Trophoblast cell (in vitro differentiated cells and primary cell): ENCODE results near the gene DMXL1.

Source experiments
- DNase-seq, 2 donors: peaks; one replicate each; pipeline ENCODE4 v3.0.0-alpha.2; 2016
- H2AFZ ChIP-seq: 2 replicates; pipeline ENCODE4 v1.6.1; 2013; ENCODE audit warnings: low read length, moderate library complexity, mild to moderate bottlenecking; ENCODE audit not compliant: insufficient read depth, poor library complexity
- H2AK5ac ChIP-seq: 2 replicates; pipeline ENCODE4 v1.6.1; 2013; ENCODE audit warnings: mild to moderate bottlenecking, low read length
- H2BK120ac ChIP-seq: 2 replicates; pipeline ENCODE4 v1.6.1; 2013; ENCODE audit warnings: low read length, mild to moderate bottlenecking, moderate library complexity; ENCODE audit not compliant: insufficient read depth, poor library complexity
- H2BK12ac ChIP-seq: 2 replicates; pipeline ENCODE4 v1.6.1; 2013; ENCODE audit warnings: mild to moderate bottlenecking, low read length, moderate library complexity
- H2BK5ac ChIP-seq: 2 replicates; pipeline ENCODE4 v1.6.1; 2013; ENCODE audit warnings: low read length, low read depth, moderate library complexity, mild to moderate bottlenecking; ENCODE audit not compliant: poor library complexity
- H3K14ac ChIP-seq: 2 replicates; pipeline ENCODE4 v1.6.1; 2013; ENCODE audit warnings: mild to moderate bottlenecking, low read length
- H3K18ac ChIP-seq: 2 replicates; pipeline ENCODE4 v1.6.1; 2013; ENCODE audit warnings: mild to moderate bottlenecking, low read length
- H3K23ac ChIP-seq: 2 replicates; pipeline ENCODE4 v1.6.1; 2013; ENCODE audit warnings: low read length
- H3K27ac ChIP-seq: 2 replicates; pipeline ENCODE4 v1.5.1; 2013; ENCODE audit warnings: low read depth, mild to moderate bottlenecking, inconsistent platforms, low read length, moderate library complexity
- H3K27me3 ChIP-seq: 2 replicates; pipeline ENCODE4 v1.6.1; 2013; ENCODE audit warnings: inconsistent platforms, mild to moderate bottlenecking, low read length, moderate library complexity; ENCODE audit not compliant: insufficient read depth
- H3K36me3 ChIP-seq, 2 experiments: 1 replicate in 1 of 2; 2 replicates in 1 of 2; pipeline ENCODE4 v1.6.1; 2013; ENCODE audit warnings: low read length in 2 of 2, mild to moderate bottlenecking in 2 of 2, moderate library complexity in 1 of 2; ENCODE audit not compliant: insufficient read depth in 2 of 2, control insufficient read depth in 1 of 2
- H3K4ac ChIP-seq: 2 replicates; pipeline ENCODE4 v1.6.1; 2013; ENCODE audit warnings: low read depth, mild to moderate bottlenecking, low read length, moderate library complexity
- H3K4me1 ChIP-seq, 2 experiments: 1 replicate in 1 of 2; 2 replicates in 1 of 2; pipeline ENCODE4 v1.6.1; 2013; ENCODE audit warnings: low read length in 2 of 2, mild to moderate bottlenecking in 2 of 2, moderate library complexity in 1 of 2; ENCODE audit not compliant: insufficient read depth in 2 of 2, control insufficient read depth in 1 of 2
- H3K4me2 ChIP-seq: 2 replicates; pipeline ENCODE4 v1.6.1; 2013; ENCODE audit warnings: inconsistent platforms, mild to moderate bottlenecking, low read length, moderate library complexity
- H3K4me3 ChIP-seq: 2 replicates; pipeline ENCODE4 v1.5.1; 2013; ENCODE audit warnings: mild to moderate bottlenecking, low read depth, low read length, inconsistent platforms
- H3K79me1 ChIP-seq: one replicate; pipeline ENCODE4 v1.6.1; 2013; ENCODE audit warnings: low read length
- H3K79me2 ChIP-seq: 2 replicates; pipeline ENCODE4 v1.6.1; 2013; ENCODE audit warnings: low read length, mild to moderate bottlenecking; ENCODE audit not compliant: control insufficient read depth, insufficient read depth, poor library complexity
- H3K9ac ChIP-seq: 2 replicates; pipeline ENCODE4 v1.6.1; 2013; ENCODE audit warnings: mild to moderate bottlenecking, low read length
- H3K9me3 ChIP-seq: 2 replicates; pipeline ENCODE4 v1.6.1; 2013; ENCODE audit warnings: low read depth, mild to moderate bottlenecking, control low read depth, inconsistent platforms, low read length; ENCODE audit not compliant: insufficient read depth
- H4K12ac ChIP-seq: 2 replicates; pipeline ENCODE4 v1.6.1; 2013; ENCODE audit warnings: low read depth, mild to moderate bottlenecking, low read length, moderate library complexity
- H4K8ac ChIP-seq: 2 replicates; pipeline ENCODE4 v1.6.1; 2013; ENCODE audit warnings: low read depth, mild to moderate bottlenecking, low read length, moderate library complexity
- H4K91ac ChIP-seq: one replicate; pipeline ENCODE4 v1.6.1; 2013; ENCODE audit warnings: low read depth, mild to moderate bottlenecking, low read length, moderate library complexity
- whole genome bisulfite sequencing: extraction: QIAGEN DNeasy Blood & Tissue Kit; methylation state at CpG from one replicate; pipeline ENCODE4 v1.1.7; 2013; ENCODE audit warnings: missing lambda C conversion rate; ENCODE audit not compliant: insufficient read length, insufficient coverage; ENCODE audit errors: extremely low coverage; 5-methylcytosine and 5-hydroxymethylcytosine counted together

The DMXL1 gene

GRCh38 chr5:119291056-119291455 lies 220.2 kb downstream of the DMXL1 start:
- peak overlapping the region; percentile 34 for H3K9ac ChIP-seq
- no CpG with 5 or more reads among the region's 5 CpGs for WGBS

GRCh38 chr5:119291877-119292276 lies 221.0 kb downstream of the DMXL1 start:
- Histone ChIP-seq H3K9ac (no peak overlapping the region), H3K4me2 (peak overlapping the region; percentile 6), H3K4me1 (peaks cover 14 to 15% of the 10 kb centered on the region in 2 experiments), H3K79me1 (peaks cover 11% of the 10 kb centered on the region), H4K8ac (peak overlapping the region; percentile 33), H3K36me3 (no peaks in the 10 kb centered on the region), H3K4ac (peak overlapping the region; percentile 86), H3K23ac (no peak overlapping the region), H3K27me3 (no peaks in the 10 kb centered on the region), H3K14ac (no peak overlapping the region), H3K18ac (peak overlapping the region; percentile 86), H3K4me3 (no peak overlapping the region), H3K9me3 (no peaks in the 10 kb centered on the region), H2BK12ac (peak overlapping the region; percentile 84), H2BK5ac (peak overlapping the region; percentile 86), H4K91ac (peak overlapping the region; percentile 59), H2AK5ac (peak overlapping the region; percentile 79), H4K12ac (peak overlapping the region; percentile 14), H3K27ac (peak overlapping the region; percentile 62), H2AFZ (no peak overlapping the region), H2BK120ac (peak overlapping the region; percentile 80), H3K79me2 (no peaks in the 10 kb centered on the region)
- WGBS: no CpG with 5 or more reads among the region's 3 CpGs
- DNase-seq: no peak

More at GRCh38 chr5:119291056-119291455, 220.2 kb downstream of the DMXL1 start:
- Histone ChIP-seq H2AK5ac (no peak overlapping the region), H4K91ac (no peak overlapping the region), H3K4me3 (no peak overlapping the region), H3K27ac (no peak overlapping the region), H3K18ac (no peak overlapping the region), H4K8ac (no peak overlapping the region), H3K23ac (no peak overlapping the region), H3K79me1 (peaks cover 16% of the 10 kb centered on the region), H3K14ac (no peak overlapping the region), H3K36me3 (no peaks in the 10 kb centered on the region), H2BK120ac (no peak overlapping the region), H3K79me2 (no peaks in the 10 kb centered on the region), H2AFZ (no peak overlapping the region), H2BK12ac (no peak overlapping the region), H3K9me3 (no peaks in the 10 kb centered on the region), H3K4me1 (peaks cover 19 to 21% of the 10 kb centered on the region in 2 experiments), H4K12ac (no peak overlapping the region), H2BK5ac (no peak overlapping the region), H3K4me2 (no peak overlapping the region), H3K4ac (no peak overlapping the region), H3K27me3 (no peaks in the 10 kb centered on the region)
- no peak for DNase-seq

GRCh38 chr5:119292701-119293515 lies 222.0 kb downstream of the DMXL1 start:
- no peak overlapping the region for H2AK5ac ChIP-seq
- no peak overlapping the region for H3K27ac ChIP-seq
- no peak overlapping the region for H3K4ac ChIP-seq
- no peak overlapping the region for H2BK5ac ChIP-seq
- no CpG with 5 or more reads among the region's 3 CpGs for WGBS
- H4K12ac ChIP-seq: no peak overlapping the region
- H3K14ac ChIP-seq: no peak overlapping the region
- no peak overlapping the region for H4K8ac ChIP-seq
- H3K79me2 ChIP-seq: no peaks in the 10 kb centered on the region
- H3K4me1 ChIP-seq: peaks cover 14% of the 10 kb centered on the region in 2 experiments
- H2BK120ac ChIP-seq: no peak overlapping the region
- H3K4me2 ChIP-seq: no peak overlapping the region
- no peak overlapping the region for H2BK12ac ChIP-seq
- H2AFZ ChIP-seq: no peak overlapping the region
- H3K79me1 ChIP-seq: peaks cover 10% of the 10 kb centered on the region
- H3K4me3 ChIP-seq: no peak overlapping the region
- H3K9me3 ChIP-seq: no peaks in the 10 kb centered on the region
- H4K91ac ChIP-seq: no peak overlapping the region
- H3K9ac ChIP-seq: no peak overlapping the region
- H3K27me3 ChIP-seq: no peaks in the 10 kb centered on the region
- H3K36me3 ChIP-seq: no peaks in the 10 kb centered on the region
- DNase-seq: no peak
- H3K18ac ChIP-seq: no peak overlapping the region
- no peak overlapping the region for H3K23ac ChIP-seq

- Histone ChIP-seq H2AK5ac (no peak overlapping the region), H2AFZ (no peak overlapping the region), H4K8ac (no peak overlapping the region), H4K12ac (no peak overlapping the region), H2BK12ac (no peak overlapping the region), H4K91ac (no peak overlapping the region), H3K9me3 (no peaks in the 10 kb centered on the region), H3K18ac (no peak overlapping the region), H3K4me1 (peaks cover 14% of the 10 kb centered on the region in 2 experiments), H3K79me1 (peaks cover 10% of the 10 kb centered on the region), H3K9ac (no peak overlapping the region), H2BK5ac (no peak overlapping the region), H3K4me2 (no peak overlapping the region), H2BK120ac (no peak overlapping the region), H3K4ac (no peak overlapping the region), H3K79me2 (no peaks in the 10 kb centered on the region), H3K14ac (no peak overlapping the region), H3K27ac (no peak overlapping the region), H3K4me3 (no peak overlapping the region), H3K23ac (no peak overlapping the region), H3K27me3 (no peaks in the 10 kb centered on the region), H3K36me3 (no peaks in the 10 kb centered on the region)
- WGBS: no CpG with 5 or more reads among the region's 2 CpGs
- no peak for DNase-seq
Measured at GRCh38 chr5:119293516-119293829, 222.6 kb downstream of the DMXL1 start.
